ENCODE measurements around the gene GRM4.

Gene GRM4

DNA sequence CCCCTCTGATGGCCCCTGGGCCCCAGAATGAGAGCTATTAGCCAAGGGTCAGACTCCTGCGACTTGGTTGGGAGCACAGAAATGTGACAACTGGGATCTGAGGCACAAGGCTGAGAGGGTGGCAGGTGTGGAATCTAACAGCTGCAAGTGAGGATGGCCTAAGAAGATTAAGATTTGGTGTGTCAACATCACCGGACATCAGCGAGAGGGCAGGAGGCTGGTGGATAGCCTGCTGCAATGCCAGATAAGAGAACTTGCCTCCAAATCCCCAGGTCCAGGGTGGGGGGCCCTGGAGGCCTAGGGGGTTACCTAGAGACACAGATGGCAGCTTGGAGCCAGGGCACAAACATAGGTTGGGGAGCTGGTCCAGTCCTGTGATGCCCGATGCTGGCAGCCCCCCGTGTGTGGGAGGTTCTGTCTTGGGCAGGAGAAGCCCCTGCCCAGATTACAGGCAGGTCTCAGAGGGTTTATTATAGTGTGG is 155.8 kb downstream of the GRM4 start:
- DNase-seq = no peak

DNA sequence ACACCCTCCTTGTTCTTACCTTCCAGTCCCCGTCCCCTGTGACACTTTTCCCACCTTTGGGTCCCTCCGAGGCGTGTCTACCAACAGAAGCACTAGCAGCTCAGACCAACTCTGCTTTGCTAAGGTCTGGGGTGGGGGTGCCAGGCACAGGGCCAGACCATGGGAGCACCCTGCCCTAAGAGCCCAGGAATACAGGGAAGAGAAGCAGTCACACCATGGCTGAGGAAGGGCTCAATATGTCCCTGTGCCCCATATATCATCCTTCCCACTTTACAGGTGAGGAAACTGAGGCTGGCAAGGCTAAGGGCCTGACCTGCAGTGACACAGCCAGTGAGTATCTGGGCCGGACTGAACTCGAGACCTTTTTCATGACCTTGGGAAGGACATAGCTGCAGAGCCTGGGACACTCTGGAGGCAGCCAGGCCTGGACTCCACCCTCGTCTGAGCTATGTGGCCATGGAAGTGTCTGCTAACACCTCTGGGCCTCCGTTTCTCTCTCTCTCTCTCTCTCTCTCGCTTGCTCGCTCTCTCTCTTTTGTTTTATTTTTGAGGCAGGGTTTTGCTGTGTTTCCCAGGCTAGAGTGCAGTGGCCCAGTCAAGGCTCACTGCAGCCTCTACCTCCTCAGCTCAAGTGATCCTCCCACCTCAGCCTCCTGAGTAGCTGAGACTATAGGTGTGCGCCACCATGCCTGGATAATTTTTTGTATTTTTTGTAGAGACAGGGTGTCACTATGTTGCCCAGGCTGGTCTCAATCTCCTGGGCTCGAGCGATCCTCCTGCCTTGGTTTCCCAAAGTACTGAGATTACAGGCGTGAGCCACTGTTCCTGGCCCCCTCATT is 156.7 kb downstream of the GRM4 start:
- DNase-seq = no peak

GRCh38 chr6:33988121-33989015 is 157.5 kb downstream of the GRM4 start:
- no peak for DNase-seq

DNA sequence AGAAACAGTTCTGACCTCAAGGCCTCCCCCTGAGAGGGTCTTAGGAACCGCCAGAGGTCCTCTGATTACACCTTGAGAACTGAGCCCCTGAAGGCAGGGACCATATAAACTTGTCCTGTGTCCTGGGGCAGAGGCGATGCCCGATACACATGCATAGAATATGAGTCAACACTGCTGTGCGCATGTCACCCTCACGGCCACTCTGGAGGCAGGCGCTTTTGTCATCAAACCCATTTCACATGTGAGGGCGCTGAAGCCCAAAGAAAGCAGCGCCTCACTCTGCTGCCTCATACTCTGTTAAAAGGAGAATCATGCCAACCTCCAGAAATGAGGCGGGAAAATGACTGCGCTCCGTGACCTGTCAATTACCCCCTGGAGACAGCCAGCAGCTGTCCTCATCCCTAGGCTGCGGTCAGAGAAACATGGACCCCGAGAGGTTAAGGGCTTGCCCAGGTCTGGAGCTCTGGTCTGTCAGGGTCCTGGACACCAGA is 158.3 kb downstream of the GRM4 start:
- DNase-seq = no peak

- DNase-seq = no peak
Measured at GRCh38 chr6:33985947-33986346, 159.9 kb downstream of the GRM4 start.

- DNase-seq = no peak
Measured at GRCh38 chr6:33985313-33985751, 160.6 kb downstream of the GRM4 start.

- no peak for DNase-seq
Measured at GRCh38 chr6:33984466-33985312, 161.2 kb downstream of the GRM4 start.

GRCh38 chr6:33983721-33984465 is 162.0 kb downstream of the GRM4 start:
- no peak for DNase-seq

DNA sequence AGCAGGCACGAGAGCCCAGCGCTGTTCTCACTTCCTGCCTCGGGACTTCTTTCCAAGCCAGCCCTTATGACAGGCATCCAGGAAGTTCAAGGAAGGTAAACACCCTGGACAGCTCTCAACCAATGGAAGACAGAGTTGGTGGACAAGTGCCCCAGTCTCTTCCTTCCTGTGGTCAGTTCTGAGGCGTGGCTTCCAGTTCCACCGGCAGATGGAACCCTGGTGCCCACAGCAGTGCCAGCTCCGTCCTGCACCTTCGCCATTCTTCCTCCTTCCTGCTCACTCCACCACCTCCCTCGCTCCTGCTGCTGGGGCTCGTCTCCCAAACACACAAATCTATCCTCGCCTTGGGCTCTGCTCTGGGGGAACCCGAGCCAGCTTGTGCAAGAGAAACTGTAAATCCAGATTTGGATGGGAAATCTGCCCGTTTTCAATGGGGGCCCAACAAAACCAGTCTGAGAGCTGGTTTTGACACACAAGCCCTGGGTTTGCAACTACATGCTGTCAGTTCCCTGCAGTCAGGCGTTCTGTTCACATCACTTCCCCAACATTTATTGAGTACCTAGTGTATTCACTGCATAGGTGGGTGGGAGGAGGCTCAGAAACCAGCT is 162.7 kb downstream of the GRM4 start:
- DNase-seq = no peak

DNA sequence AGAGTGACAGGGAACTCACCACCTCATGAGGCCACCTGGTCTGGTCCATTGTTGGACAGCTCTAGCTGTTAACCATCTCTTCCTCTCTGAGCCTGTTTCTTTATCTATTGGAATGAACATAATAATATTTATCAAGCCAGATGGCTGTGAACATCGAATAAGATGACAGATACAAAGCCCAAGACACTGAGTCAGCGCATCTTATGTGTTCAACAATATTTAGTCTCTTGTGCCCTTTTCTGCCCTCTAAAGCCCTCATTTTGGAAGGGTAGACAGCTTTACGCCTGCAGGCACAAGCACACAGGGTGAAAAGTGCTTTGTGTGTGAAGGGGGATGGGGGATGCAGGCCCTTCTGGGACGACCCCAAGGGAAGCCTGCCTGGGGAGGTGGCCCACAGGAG is 164.0 kb downstream of the GRM4 start:
- DNase-seq = no peak

- DNase-seq = no peak
Measured at GRCh38 chr6:33981421-33981820, 164.5 kb downstream of the GRM4 start.

DNA sequence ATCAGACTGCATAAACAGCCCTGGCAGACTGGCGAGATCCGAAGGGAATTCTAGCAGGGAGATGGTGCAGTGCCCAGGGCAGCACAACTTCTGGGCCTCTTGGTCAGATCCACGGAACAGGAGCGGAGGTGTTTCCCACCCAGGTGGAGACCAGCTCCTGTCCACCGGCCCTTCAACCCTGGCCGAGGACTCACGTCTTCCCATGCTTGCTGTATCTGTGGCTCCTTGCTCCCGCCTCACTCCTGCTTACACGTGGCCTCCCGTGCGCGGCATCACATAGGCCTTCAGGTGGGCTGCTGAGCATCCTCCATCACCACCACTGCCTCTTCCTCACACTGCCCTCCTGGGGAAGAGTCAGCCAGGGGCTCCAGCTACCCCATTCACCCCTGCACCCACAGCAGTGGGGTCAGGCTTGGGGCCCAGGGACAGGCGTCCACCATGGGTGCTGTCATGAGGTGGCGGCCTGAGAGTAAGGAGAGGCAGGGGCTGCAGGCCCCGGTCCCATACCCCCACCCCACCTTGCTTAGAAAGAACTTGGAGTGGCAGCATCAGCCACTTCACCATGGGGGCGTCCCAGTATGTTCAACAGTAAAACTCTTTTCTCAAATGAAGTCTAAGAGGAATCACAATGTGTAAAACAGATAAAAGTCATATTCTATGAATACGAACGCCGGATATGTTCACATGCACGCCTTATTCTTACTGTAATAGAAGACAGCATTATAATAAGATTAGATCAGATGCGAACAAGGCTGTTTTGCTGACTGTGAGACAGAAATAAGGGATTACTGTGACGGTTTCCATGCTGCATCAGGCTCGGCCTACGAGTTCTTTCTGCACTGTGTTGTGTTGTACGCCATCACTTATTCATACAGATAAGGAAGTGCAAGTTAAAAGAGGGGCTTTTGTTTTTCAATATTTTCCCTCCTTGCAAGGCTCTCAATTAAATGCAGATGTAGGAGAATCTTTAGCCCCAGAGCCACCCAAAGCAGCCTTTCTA is 165.4 kb downstream of the GRM4 start:
- no peak for DNase-seq

GRCh38 chr6:33979750-33980149 is 166.1 kb downstream of the GRM4 start:
- DNase-seq = no peak

GRCh38 chr6:33978412-33979150 is 167.3 kb downstream of the GRM4 start:
- no peak for DNase-seq

DNA sequence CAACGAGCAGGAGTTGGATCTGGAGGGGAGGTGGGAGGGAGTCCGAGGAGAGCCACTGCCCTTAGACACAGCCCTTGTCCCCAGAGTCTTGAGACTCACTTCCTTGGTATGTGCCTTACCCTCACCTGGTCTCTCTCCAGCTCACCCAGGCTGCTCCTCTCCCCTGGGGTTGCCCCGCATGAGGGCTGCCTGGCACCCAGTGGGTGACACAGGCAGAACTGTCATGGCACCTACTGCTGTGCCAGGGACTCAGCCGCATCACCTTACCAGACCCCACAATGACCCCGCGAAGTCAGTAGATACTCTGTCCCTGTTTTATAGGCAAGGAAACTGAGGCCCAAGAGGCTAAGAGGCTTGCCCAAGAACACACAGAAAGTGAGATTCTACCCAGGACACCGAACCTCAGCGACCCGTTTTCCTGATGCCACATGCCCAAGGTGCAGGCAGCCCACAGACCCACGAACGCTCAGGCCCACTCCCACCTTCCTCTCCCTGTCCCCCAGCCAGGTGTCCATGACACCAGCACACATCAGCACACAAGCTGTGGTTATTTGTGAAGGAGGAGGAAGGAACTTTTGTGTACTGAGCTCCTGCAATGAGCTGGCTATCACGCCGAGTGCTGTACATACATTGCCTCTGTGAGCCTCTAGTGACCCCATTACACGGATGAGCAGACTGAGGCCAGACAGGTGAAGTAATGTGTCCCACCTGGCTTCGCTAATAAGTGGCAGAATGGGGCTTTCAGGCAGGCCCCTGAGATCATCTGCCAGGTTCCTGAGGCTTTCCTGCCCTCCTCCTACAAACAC is 168.1 kb downstream of the GRM4 start:
- DNase-seq = no peak

DNA sequence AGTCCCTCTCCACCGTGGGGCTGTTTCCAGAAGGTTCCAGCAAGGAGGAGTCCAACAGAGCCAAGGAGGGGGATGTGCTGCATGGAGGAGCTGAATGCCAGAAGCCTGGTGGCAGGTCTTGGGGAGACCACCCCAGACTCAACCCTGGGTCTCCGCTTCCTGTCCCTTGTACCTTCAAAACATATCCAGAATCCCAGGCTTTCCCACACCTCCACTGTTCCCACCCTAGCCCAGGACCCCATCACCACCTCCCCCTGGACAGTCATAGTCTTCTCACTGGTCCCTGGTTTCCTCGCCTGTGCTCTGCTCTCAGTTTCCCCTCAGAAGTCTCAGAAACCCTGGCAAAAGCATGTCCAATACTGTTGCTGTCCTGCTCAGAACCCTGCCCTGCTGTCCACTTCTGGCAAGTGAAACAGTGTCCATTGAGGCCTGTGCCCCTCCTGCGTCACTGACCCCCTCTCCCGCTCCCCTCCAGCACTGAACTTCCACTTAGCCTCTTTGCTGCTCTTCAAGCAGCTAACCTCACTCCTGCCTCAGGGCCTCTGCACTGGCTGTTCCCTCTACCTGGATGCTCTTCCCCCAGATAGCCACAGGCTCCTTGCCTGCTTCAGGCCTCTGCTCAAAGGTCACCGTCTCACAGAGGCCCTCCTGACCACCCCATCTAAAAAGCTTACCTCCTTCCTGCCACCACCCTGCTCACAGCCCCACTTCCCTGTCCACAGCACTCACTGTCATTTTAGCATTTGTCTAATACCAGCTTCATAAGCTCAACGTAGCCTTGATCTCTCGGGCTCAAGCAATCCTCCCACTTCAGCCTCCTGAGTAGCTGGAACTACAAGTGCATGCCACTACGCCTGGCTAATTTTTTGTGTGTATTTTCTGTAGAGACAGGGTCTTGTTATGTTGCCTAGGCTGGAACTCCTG is 169.2 kb downstream of the GRM4 start:
- no peak for DNase-seq
